Gastrocnemius medialis (tissue), 4 donors: ENCODE data around the gene PIAS1. TPM values are rescaled to one million over a fixed set of nuclear protein-coding genes. Genes with fewer than 3 reads are reported as not detected.

Source experiments
- ATAC-seq, 2 donors: fragments of 150-250 bp; one replicate each; pipeline ENCODE4 v1.9.1; 2016
- DNase-seq, 2 donors: peaks; one replicate each; pipeline ENCODE4 v3.0.0-alpha.2; 2019
- H3K27ac ChIP-seq, 4 donors: fragments of 200-600 bp; sonication (generic); 1 replicate in 1 of 4; 2 replicates in 3 of 4; pipeline ENCODE4 v1.5.1; 2016 to 2018; ENCODE audit warnings: mild to moderate bottlenecking in 2 of 4, moderate library complexity in 1 of 4
- H3K27me3 ChIP-seq, 3 donors: fragments of 200-600 bp; sonication (generic) in 2 of 3; 1 replicate in 1 of 3; 2 replicates in 2 of 3; pipeline versions ENCODE4 v1.5.1 to v1.6.0; 2016 to 2019; ENCODE audit warnings: mild to moderate bottlenecking in 1 of 3, moderate library complexity in 1 of 3
- H3K36me3 ChIP-seq, 2 donors: fragments of 200-600 bp; sonication (generic) in 1 of 2; one replicate each; pipeline ENCODE4 v1.5.1; 2017 to 2018
- H3K4me1 ChIP-seq, 2 donors: fragments of 200-600 bp; sonication (generic) in 1 of 2; one replicate each; pipeline ENCODE4 v1.5.1; 2016 to 2017; ENCODE audit warnings: mild to moderate bottlenecking in 2 of 2
- H3K4me3 ChIP-seq, 4 donors: fragments of 200-600 bp; sonication (generic) in 3 of 4; 1 replicate in 1 of 4; 2 replicates in 3 of 4; pipeline ENCODE4 v1.5.1; 2016 to 2019; ENCODE audit warnings: mild to moderate bottlenecking in 2 of 4
- H3K9me3 ChIP-seq, 3 donors: fragments of 200-600 bp; sonication (generic) in 2 of 3; 1 replicate in 1 of 3; 2 replicates in 2 of 3; pipeline ENCODE4 v1.5.1; 2016 to 2019
- POLR2A ChIP-seq, 2 donors: fragments of 450-650 bp; IDR thresholded peaks; one replicate each; pipeline ENCODE4 v1.6.1; 2017; ENCODE audit warnings: antibody characterized with exemption in 2 of 2, mild to moderate bottlenecking in 2 of 2, moderate library complexity in 2 of 2
- in situ Hi-C, 4 donors: fragments of 200-750 bp; cut with MboI; loops; one replicate each; pipeline versions ENCODE4 v1.15.0 to v1.8.0; 2017; ENCODE audit warnings: low sequenced_read_pairs in 4 of 4
- intact Hi-C: fragments of 100-400 bp; cut with DNase I; formaldehyde crosslinking; loops from one replicate; pipeline ENCODE4 v1.15.1; 2023; ENCODE audit warnings: low total_unique reads
- total RNA-seq, 4 donors: library from RNA; depleted of rRNA; stranded (reverse); fragments of >200 nt; gene quantifications; one replicate each; pipeline versions ENCODE4 v1.1.0 to v1.2.3, GENCODE V29; 2016
- TF ChIP-seq, protein P1 (sequence below), 5 experiments: fragments of 450-650 bp in 3 of 5; fragments of 200-600 bp in 2 of 5; sonication (generic) in 2 of 5; IDR thresholded peaks in 4 of 5; conservative IDR thresholded peaks in 1 of 5; 1 replicate in 4 of 5; 2 replicates in 1 of 5; pipeline ENCODE4 v1.5.1; 2016 to 2019; ENCODE audit warnings: antibody characterized with exemption in 5 of 5, mild to moderate bottlenecking in 3 of 5, moderate library complexity in 3 of 5

Gene PIAS1
- total RNA-seq, 4 donors from 2014 or later, result 16.4 to 71.9 (median 23.5) TPM

DNA sequence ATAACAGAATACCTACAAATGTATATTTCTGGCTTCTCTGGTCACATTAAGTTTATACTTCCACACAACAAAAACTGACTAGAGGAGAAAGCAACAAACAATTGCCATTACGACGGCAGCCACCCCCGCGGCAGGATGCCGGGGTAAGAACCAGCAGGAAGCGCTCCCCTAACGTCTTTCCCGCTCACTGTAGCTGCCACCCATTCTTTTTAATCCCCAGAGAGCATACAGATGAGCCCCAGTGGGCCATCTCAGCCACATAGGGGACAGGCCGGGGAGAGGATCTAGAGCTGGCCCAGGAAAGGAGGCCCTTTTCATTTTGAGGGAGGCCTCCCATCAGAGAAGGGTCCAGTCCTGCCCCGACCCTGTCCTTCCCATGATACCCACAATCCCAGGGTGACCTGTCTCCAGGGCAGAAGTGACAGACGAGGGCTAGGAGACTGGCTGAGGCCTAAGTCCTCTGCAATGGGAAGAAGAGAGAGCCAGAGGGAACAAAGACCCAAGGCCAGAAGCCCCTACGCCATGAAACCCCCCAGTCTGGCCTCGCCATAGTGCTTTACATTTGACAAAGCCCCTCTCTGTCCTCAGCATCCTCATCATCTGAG lies 154.6 kb downstream of the PIAS1 start:
- in situ Hi-C loops, result no loop called here
- ATAC-seq (no peak), DNase-seq (no peak)
- peaks cover 27 to 28% of the 10 kb centered on the region in 2 donors for H3K4me1 ChIP-seq
- H3K27ac ChIP-seq, result no peak overlapping the region
- H3K36me3 ChIP-seq, result no peaks in the 10 kb centered on the region
- TF ChIP-seq POLR2A (IDR thresholded peaks at IDR 0.05), result no peak
- TF ChIP-seq, protein P1, sequence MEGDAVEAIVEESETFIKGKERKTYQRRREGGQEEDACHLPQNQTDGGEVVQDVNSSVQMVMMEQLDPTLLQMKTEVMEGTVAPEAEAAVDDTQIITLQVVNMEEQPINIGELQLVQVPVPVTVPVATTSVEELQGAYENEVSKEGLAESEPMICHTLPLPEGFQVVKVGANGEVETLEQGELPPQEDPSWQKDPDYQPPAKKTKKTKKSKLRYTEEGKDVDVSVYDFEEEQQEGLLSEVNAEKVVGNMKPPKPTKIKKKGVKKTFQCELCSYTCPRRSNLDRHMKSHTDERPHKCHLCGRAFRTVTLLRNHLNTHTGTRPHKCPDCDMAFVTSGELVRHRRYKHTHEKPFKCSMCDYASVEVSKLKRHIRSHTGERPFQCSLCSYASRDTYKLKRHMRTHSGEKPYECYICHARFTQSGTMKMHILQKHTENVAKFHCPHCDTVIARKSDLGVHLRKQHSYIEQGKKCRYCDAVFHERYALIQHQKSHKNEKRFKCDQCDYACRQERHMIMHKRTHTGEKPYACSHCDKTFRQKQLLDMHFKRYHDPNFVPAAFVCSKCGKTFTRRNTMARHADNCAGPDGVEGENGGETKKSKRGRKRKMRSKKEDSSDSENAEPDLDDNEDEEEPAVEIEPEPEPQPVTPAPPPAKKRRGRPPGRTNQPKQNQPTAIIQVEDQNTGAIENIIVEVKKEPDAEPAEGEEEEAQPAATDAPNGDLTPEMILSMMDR (IDR thresholded peaks at IDR 0.05 in 4 of 5, conservative IDR thresholded peaks at IDR 0.05 in 1 of 5), result no peak
- intact Hi-C loops, result no loop called here
- H3K9me3 ChIP-seq, result no peaks in the 10 kb centered on the region
- no peaks in the 10 kb centered on the region for H3K27me3 ChIP-seq
- no peak overlapping the region for H3K4me3 ChIP-seq

- Histone ChIP-seq H3K9me3 (no peaks in the 10 kb centered on the region), H3K4me3 (no peak overlapping the region), H3K4me1 (peaks cover 22 to 23% of the 10 kb centered on the region in 2 donors), H3K36me3 (no peaks in the 10 kb centered on the region), H3K27ac (no peak overlapping the region), H3K27me3 (no peaks in the 10 kb centered on the region)
- DNase-seq, result no peak
- intact Hi-C loops, result no loop called here
- in situ Hi-C loops, result no loop called here
- no peak for TF ChIP-seq POLR2A (IDR thresholded peaks at IDR 0.05)
- TF ChIP-seq, protein P1 (IDR thresholded peaks at IDR 0.05 in 4 of 5, conservative IDR thresholded peaks at IDR 0.05 in 1 of 5), result no peak
- no peak for ATAC-seq
Measured at GRCh38 chr15:68209272-68209671, 155.2 kb downstream of the PIAS1 start.

DNA sequence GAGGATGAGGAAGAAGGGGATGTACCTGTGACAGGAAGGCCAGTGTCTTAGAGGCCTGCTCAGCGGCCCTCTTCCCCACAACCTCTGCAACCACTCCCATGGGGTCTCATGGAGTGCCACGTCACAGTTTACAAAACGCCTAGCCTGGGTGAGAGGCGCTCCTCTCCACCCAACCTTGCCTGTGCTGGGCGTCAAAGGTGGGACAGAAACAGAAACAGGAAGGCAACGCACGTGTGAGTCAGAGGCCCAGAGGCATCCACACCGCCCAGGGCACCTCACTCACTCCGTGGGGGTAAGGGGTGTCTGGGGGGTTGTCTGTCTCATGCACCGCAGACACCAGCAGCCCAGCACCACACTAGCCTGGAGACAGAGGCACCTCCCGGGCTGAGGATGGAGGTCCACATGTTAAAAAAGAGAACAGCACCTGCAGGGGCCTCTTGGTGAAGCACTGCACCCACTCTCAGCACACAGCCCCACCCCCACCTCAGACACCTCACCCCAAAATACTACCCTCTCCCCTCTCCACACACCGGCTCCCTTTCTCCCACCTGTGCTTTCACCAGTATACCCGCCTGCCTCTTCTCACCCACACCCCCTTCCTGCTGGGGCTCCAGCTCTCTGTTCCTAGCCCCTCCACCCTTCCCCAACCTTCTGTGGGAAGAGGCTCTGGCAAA lies 155.8 kb downstream of the PIAS1 start:
- intact Hi-C loops (loop anchor here (1.0 kb wide), 2 partner anchors 15 to 347 kb away; no protein-coding TSS in a partner anchor), in situ Hi-C loops (loop anchor here in 1 of 4 donors (10.0 kb wide), 1 partner anchor 345 kb away; no protein-coding TSS in a partner anchor)
- Histone ChIP-seq H3K4me3 (no peak overlapping the region), H3K27me3 (no peaks in the 10 kb centered on the region), H3K27ac (no peak overlapping the region), H3K4me1 (peaks cover 16 to 17% of the 10 kb centered on the region in 2 donors), H3K36me3 (no peaks in the 10 kb centered on the region), H3K9me3 (no peaks in the 10 kb centered on the region)
- no peak for TF ChIP-seq POLR2A (IDR thresholded peaks at IDR 0.05)
- TF ChIP-seq, protein P1 (IDR thresholded peaks at IDR 0.05 in 4 of 5, conservative IDR thresholded peaks at IDR 0.05 in 1 of 5), result no peak
- DNase-seq, result no peak
- ATAC-seq, result no peak

DNA sequence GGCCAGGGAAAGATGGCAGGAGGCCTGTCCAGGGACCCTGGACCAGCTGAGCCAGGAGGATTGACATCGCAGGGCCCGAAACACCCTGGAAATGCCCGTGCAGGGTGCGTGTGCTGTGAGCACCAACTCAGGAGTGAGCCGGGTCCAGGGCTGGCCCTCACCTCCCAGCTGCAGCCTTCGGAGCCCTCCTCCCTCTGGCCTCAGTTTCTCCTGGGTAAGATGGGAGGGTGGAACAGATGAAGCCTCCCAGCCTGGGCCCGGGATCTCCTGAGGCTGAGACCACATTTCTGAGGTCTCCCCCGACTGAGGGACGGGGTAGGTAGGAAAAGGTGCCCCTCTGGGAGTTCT lies 156.3 kb downstream of the PIAS1 start:
- TF ChIP-seq, protein P1 (IDR thresholded peaks at IDR 0.05 in 4 of 5, conservative IDR thresholded peaks at IDR 0.05 in 1 of 5), result no peak
- no peak for TF ChIP-seq POLR2A (IDR thresholded peaks at IDR 0.05)
- Histone ChIP-seq H3K27ac (no peak overlapping the region), H3K9me3 (no peaks in the 10 kb centered on the region), H3K27me3 (no peaks in the 10 kb centered on the region), H3K36me3 (no peaks in the 10 kb centered on the region), H3K4me3 (peak overlapping the region in 1 of 4 donors; percentile 6), H3K4me1 (peaks cover 11 to 12% of the 10 kb centered on the region in 2 donors)
- DNase-seq (no peak), ATAC-seq (no peak)
- in situ Hi-C loops, result loop anchor here in 1 of 4 donors (10.0 kb wide), 1 partner anchor 346 kb away; no protein-coding TSS in a partner anchor
- intact Hi-C loops, result loop anchor here (1.0 kb wide), 2 partner anchors 15 to 347 kb away; no protein-coding TSS in a partner anchor
